ENCODE measurements around the gene CCDC154.

DNA sequence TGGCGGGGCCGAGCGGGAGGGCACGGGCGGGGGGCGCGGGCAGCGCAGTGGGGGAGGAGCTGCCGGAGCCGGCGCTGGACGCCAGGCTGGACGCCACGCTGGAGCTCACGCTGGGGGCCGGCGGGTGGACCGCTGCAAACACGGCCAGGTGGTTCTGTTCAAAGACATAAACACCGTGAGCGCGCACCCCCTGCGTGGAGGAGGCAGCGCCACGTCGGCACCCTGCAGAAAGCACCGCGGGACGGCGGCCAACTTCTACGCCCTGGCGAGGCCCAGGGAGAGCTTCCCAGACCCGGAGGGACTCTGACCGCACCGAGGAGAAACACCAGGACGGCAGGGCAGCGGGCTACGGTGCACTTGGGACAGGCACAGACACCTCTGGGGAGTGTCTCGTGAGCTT lies 59.1 kb downstream of the CCDC154 start:
- TF ChIP-seq, protein P1, sequence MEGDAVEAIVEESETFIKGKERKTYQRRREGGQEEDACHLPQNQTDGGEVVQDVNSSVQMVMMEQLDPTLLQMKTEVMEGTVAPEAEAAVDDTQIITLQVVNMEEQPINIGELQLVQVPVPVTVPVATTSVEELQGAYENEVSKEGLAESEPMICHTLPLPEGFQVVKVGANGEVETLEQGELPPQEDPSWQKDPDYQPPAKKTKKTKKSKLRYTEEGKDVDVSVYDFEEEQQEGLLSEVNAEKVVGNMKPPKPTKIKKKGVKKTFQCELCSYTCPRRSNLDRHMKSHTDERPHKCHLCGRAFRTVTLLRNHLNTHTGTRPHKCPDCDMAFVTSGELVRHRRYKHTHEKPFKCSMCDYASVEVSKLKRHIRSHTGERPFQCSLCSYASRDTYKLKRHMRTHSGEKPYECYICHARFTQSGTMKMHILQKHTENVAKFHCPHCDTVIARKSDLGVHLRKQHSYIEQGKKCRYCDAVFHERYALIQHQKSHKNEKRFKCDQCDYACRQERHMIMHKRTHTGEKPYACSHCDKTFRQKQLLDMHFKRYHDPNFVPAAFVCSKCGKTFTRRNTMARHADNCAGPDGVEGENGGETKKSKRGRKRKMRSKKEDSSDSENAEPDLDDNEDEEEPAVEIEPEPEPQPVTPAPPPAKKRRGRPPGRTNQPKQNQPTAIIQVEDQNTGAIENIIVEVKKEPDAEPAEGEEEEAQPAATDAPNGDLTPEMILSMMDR (optimal IDR thresholded peaks at IDR 0.05 in 1 of 3, IDR thresholded peaks at IDR 0.05 in 1 of 3, conservative IDR thresholded peaks at IDR 0.05 in 1 of 3; ENCODE audit: extremely low read depth in 1 of 3, insufficient read depth in 2 of 3, low read length in 3 of 3), result no peak
- no peak for TF ChIP-seq EZH2 (IDR thresholded peaks at IDR 0.05; ENCODE audit: low read length)
